Activated CD4-positive, alpha-beta T cell treated with anti-CD3 and anti-CD28 coated beads for 36 hours (primary cell): ENCODE results near the gene SLC46A3. TPM values are rescaled to one million over a fixed set of nuclear protein-coding genes. Genes with fewer than 3 reads are reported as not detected.

Experiments used
- ATAC-seq: fragments of 200-7000 bp; cut with Tn5 transposase; one replicate; pipeline ENCODE4 v1.10.0; 2021; ENCODE audit warnings: mild to moderate bottlenecking, moderate library complexity
- CTCF ChIA-PET: fragments of 350-600 bp; sonication (Branson Sonifier 250); formaldehyde crosslinking; loops from one replicate; lab custom pipeline; 2021; ENCODE audit warnings: antibody characterized with exemption; lab: Charles Lee
- POLR2A ChIA-PET: fragments of 350-600 bp; sonication (Branson Sonifier 250); formaldehyde crosslinking; loops from one replicate; lab custom pipeline; 2021; ENCODE audit warnings: antibody characterized with exemption, inconsistent platforms; lab: Charles Lee
- DNase-seq: peaks from one replicate; pipeline ENCODE4 v3.0.0-alpha.2; 2020
- H3K27ac Mint-ChIP-seq: one replicate; pipeline ENCODE4 v1.8.0; 2021; ENCODE audit warnings: mixed read lengths
- H3K27me3 Mint-ChIP-seq: one replicate; pipeline ENCODE4 v1.8.0; 2021; ENCODE audit warnings: mixed read lengths
- H3K36me3 Mint-ChIP-seq: one replicate; pipeline ENCODE4 v1.8.0; 2021; ENCODE audit warnings: low read depth, mixed read lengths
- H3K4me1 Mint-ChIP-seq: one replicate; pipeline ENCODE4 v1.8.0; 2021; ENCODE audit warnings: mixed read lengths
- H3K4me3 Mint-ChIP-seq: one replicate; pipeline ENCODE4 v1.8.0; 2021; ENCODE audit warnings: mild to moderate bottlenecking, moderate library complexity, mixed read lengths
- H3K9me3 Mint-ChIP-seq: one replicate; pipeline ENCODE4 v1.8.0; 2021; ENCODE audit warnings: low read depth, mixed read lengths
- intact Hi-C, 2 experiments: fragments of 100-400 bp; cut with DNase I in 1 of 2; cut with micrococcal nuclease in 1 of 2; formaldehyde crosslinking; loops; one replicate each; pipeline versions ENCODE4 v1.14.2 to v1.15.1; 2022 to 2024; cut with DNase I, micrococcal nuclease
- total RNA-seq, 2 experiments: library from RNA; stranded (reverse); gene quantifications; one replicate each; pipeline ENCODE4 v1.2.3, GENCODE V29; 2021

SLC46A3 gene
- total RNA-seq, 2 experiments from 2014 or later = 2.8 to 3.2 TPM

GRCh38 chr13:28729541-28729940, 10.8 kb upstream of the SLC46A3 start:
- peaks cover 3% of the 10 kb centered on the region for H3K27me3 Mint-ChIP-seq
- no peaks in the 10 kb centered on the region for H3K9me3 Mint-ChIP-seq
- no peak overlapping the region for H3K27ac Mint-ChIP-seq
- ChIA-PET POLR2A (no interaction called here), CTCF (interaction anchor here (0.5 kb wide), 1 partner anchor 458 kb away, joined by 4 read pairs; no protein-coding TSS in a partner anchor)
- no peaks in the 10 kb centered on the region for H3K4me1 Mint-ChIP-seq
- intact Hi-C loops = no loop called here
- ATAC-seq (no peak), DNase-seq (no peak)
- no peak overlapping the region for H3K4me3 Mint-ChIP-seq
- H3K36me3 Mint-ChIP-seq = no peaks in the 10 kb centered on the region

GRCh38 chr13:28728642-28729041, 9.9 kb upstream of the SLC46A3 start:
- intact Hi-C loops = no loop called here
- no peaks in the 10 kb centered on the region for H3K36me3 Mint-ChIP-seq
- no peaks in the 10 kb centered on the region for H3K4me1 Mint-ChIP-seq
- H3K4me3 Mint-ChIP-seq = no peak overlapping the region
- no peak overlapping the region for H3K27ac Mint-ChIP-seq
- POLR2A ChIA-PET = no interaction called here
- peaks cover 3% of the 10 kb centered on the region for H3K27me3 Mint-ChIP-seq
- CTCF ChIA-PET = interaction anchor here (1.5 kb wide), 1 partner anchor 91 kb away, joined by 4 read pairs; no protein-coding TSS in a partner anchor
- ATAC-seq (no peak), DNase-seq (no peak)
- H3K9me3 Mint-ChIP-seq = no peaks in the 10 kb centered on the region

GRCh38 chr13:28725046-28725610, 6.4 kb upstream of the SLC46A3 start:
- no peaks in the 10 kb centered on the region for H3K9me3 Mint-ChIP-seq
- H3K4me3 Mint-ChIP-seq = no peak overlapping the region
- H3K27ac Mint-ChIP-seq = no peak overlapping the region
- ChIA-PET POLR2A (no interaction called here), CTCF (no interaction called here)
- no peaks in the 10 kb centered on the region for H3K36me3 Mint-ChIP-seq
- peaks cover 3% of the 10 kb centered on the region for H3K27me3 Mint-ChIP-seq
- no peak for ATAC-seq
- no peaks in the 10 kb centered on the region for H3K4me1 Mint-ChIP-seq
- no peak for DNase-seq
- intact Hi-C loops = no loop called here

GRCh38 chr13:28723806-28724205, 5.0 kb upstream of the SLC46A3 start:
- POLR2A ChIA-PET = no interaction called here
- DNase-seq (no peak), ATAC-seq (no peak)
- CTCF ChIA-PET = no interaction called here
- Mint-ChIP-seq H3K36me3 (no peaks in the 10 kb centered on the region), H3K27ac (no peak overlapping the region), H3K27me3 (peaks cover 3% of the 10 kb centered on the region), H3K4me1 (peaks cover 8% of the 10 kb centered on the region), H3K9me3 (no peaks in the 10 kb centered on the region), H3K4me3 (no peak overlapping the region)
- intact Hi-C loops = no loop called here

GRCh38 chr13:28719227-28720055, 671 bp upstream of the SLC46A3 start:
- Mint-ChIP-seq H3K9me3 (no peaks in the 10 kb centered on the region), H3K4me3 (peak overlapping the region; percentile 84), H3K4me1 (peaks cover 23% of the 10 kb centered on the region), H3K27me3 (no peaks in the 10 kb centered on the region), H3K27ac (peak overlapping the region; percentile 94), H3K36me3 (no peaks in the 10 kb centered on the region)
- ChIA-PET POLR2A (no interaction called here), CTCF (interaction anchor here (0.5 to 1.3 kb wide), 2 partner anchors 19 to 345 kb away, joined by 3 to 4 read pairs; no protein-coding TSS in a partner anchor)
- no peak for DNase-seq
- no peak for ATAC-seq
- intact Hi-C loops = loop anchor here (2.0 to 10.0 kb wide), 4 partner anchors 61 to 1585 kb away; partner anchors contain the start of genes PAN3 (in 2 of the 2), POMP (in 1 of the 2) and RPL21 (in 1 of the 2)

- Mint-ChIP-seq H3K27me3 (no peaks in the 10 kb centered on the region), H3K36me3 (no peaks in the 10 kb centered on the region), H3K27ac (peak overlapping the region; percentile 87), H3K4me3 (peak overlapping the region; percentile 84), H3K9me3 (no peaks in the 10 kb centered on the region), H3K4me1 (peaks cover 23% of the 10 kb centered on the region)
- CTCF ChIA-PET = interaction anchor here (0.7 to 1.9 kb wide), 3 partner anchors 13 to 184 kb away, joined by 3 to 7 read pairs (median 4); no protein-coding TSS in a partner anchor
- ATAC-seq = no peak
- intact Hi-C loops = loop anchor here (1.0 to 10.0 kb wide), 7 partner anchors 10 to 1583 kb away; partner anchors contain the start of genes PAN3 (in 2 of the 2), POMP (in 2 of the 2), RPL21 (in 1 of the 2) and SLC7A1 (in 1 of the 2)
- DNase-seq = no peak
- POLR2A ChIA-PET = interaction anchor here (0.7 kb wide), 1 partner anchor 264 kb away, joined by 3 read pairs; no protein-coding TSS in a partner anchor
Observed at GRCh38 chr13:28718196-28718542, 601 bp downstream of the SLC46A3 start.

GRCh38 chr13:28717170-28717569, 1.6 kb downstream of the SLC46A3 start:
- CTCF ChIA-PET = interaction anchor here (0.6 to 1.9 kb wide), 3 partner anchors 12 to 643 kb away, joined by 3 to 7 read pairs (median 3); no protein-coding TSS in a partner anchor
- Mint-ChIP-seq H3K27me3 (no peaks in the 10 kb centered on the region), H3K27ac (no peak overlapping the region), H3K36me3 (no peaks in the 10 kb centered on the region), H3K9me3 (no peaks in the 10 kb centered on the region), H3K4me3 (peak overlapping the region; percentile 84), H3K4me1 (peaks cover 23% of the 10 kb centered on the region)
- intact Hi-C loops = loop anchor here in 1 of 2 experiments (10.0 kb wide), 1 partner anchor 1582 kb away; no protein-coding TSS in a partner anchor
- POLR2A ChIA-PET = no interaction called here
- ATAC-seq = no peak
- no peak for DNase-seq

- H3K27me3 Mint-ChIP-seq = no peaks in the 10 kb centered on the region
- H3K4me3 Mint-ChIP-seq = no peak overlapping the region
- no peaks in the 10 kb centered on the region for H3K36me3 Mint-ChIP-seq
- H3K27ac Mint-ChIP-seq = no peak overlapping the region
- H3K4me1 Mint-ChIP-seq = peaks cover 23% of the 10 kb centered on the region
- ChIA-PET CTCF (no interaction called here), POLR2A (no interaction called here)
- ATAC-seq (no peak), DNase-seq (no peak)
- H3K9me3 Mint-ChIP-seq = no peaks in the 10 kb centered on the region
- intact Hi-C loops = loop anchor here in 1 of 2 experiments (10.0 kb wide), 1 partner anchor 1582 kb away; no protein-coding TSS in a partner anchor
Observed at GRCh38 chr13:28716511-28716910, 2.3 kb downstream of the SLC46A3 start.

GRCh38 chr13:28714651-28715050, 4.1 kb downstream of the SLC46A3 start:
- Mint-ChIP-seq H3K27me3 (no peaks in the 10 kb centered on the region), H3K27ac (no peak overlapping the region), H3K9me3 (no peaks in the 10 kb centered on the region), H3K4me1 (peaks cover 23% of the 10 kb centered on the region), H3K36me3 (peaks cover 4% of the 10 kb centered on the region), H3K4me3 (no peak overlapping the region)
- no peak for ATAC-seq
- intact Hi-C loops = loop anchor here in 1 of 2 experiments (10.0 kb wide), 1 partner anchor 1580 kb away; no protein-coding TSS in a partner anchor
- CTCF ChIA-PET = interaction anchor here (1.1 kb wide), 1 partner anchor 82 kb away, joined by 3 read pairs; no protein-coding TSS in a partner anchor
- no peak for DNase-seq
- POLR2A ChIA-PET = no interaction called here

- Mint-ChIP-seq H3K4me3 (no peak overlapping the region), H3K27me3 (no peaks in the 10 kb centered on the region), H3K36me3 (peaks cover 14% of the 10 kb centered on the region), H3K4me1 (peaks cover 11% of the 10 kb centered on the region), H3K27ac (no peak overlapping the region), H3K9me3 (peaks cover 1% of the 10 kb centered on the region)
- CTCF ChIA-PET = interaction anchor here (0.6 kb wide), 1 partner anchor 152 kb away, joined by 3 read pairs; no protein-coding TSS in a partner anchor
- POLR2A ChIA-PET = no interaction called here
- DNase-seq (no peak), ATAC-seq (no peak)
- intact Hi-C loops = loop anchor here in 1 of 2 experiments (10.0 kb wide), 1 partner anchor 1575 kb away; no protein-coding TSS in a partner anchor
Observed at GRCh38 chr13:28710161-28710560, 8.6 kb downstream of the SLC46A3 start.
